Measurements from ENCODE around the gene LMAN2L. TPM values are rescaled to one million over a fixed set of nuclear protein-coding genes. Genes with fewer than 3 reads are reported as not detected.

LMAN2L gene
- total RNA-seq, 1 donor from 2014 or later, result 37.1 TPM

DNA sequence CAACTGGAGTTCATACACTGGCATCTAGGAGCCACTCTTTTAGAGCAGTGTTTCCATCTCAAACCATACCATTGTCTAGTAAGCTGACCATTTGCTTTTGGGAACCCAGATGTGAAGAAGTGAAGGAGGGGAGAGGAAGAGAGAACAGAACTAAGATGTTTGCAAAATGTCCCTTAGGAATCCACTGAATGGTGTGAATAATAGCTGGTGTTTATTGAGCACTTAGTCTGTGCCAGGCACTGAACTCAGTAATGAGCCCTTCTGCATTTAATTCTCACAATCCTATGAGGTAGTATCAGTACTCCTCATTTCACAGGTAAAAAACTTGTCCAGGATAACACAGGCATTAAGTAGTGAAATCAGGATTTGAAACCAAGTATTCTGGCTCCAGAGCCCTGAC, 23.5 kb downstream of the LMAN2L start:
- Histone ChIP-seq H3K27ac (ENCODE audit: low read depth, low read length) (no peak overlapping the region), H3K4me3 (ENCODE audit: low read length in 3 of 3) (no peak overlapping the region), H3K4me1 (ENCODE audit: control insufficient read depth in 3 of 3, insufficient read depth in 3 of 3, low read length in 3 of 3) (no peaks in the 10 kb centered on the region), H3K36me3 (ENCODE audit: control insufficient read depth in 3 of 3, insufficient read depth in 3 of 3, low read length in 3 of 3) (peaks cover 15 to 36% (median 31%) of the 10 kb centered on the region in 3 donors), H3K9ac (ENCODE audit: low read depth in 1 of 3, low read length in 3 of 3) (no peak overlapping the region), H3K9me3 (ENCODE audit: control insufficient read depth in 3 of 3, low read length in 3 of 3) (no peaks in the 10 kb centered on the region), H3K27me3 (ENCODE audit: control insufficient read depth in 3 of 3, insufficient read depth in 3 of 3, low read length in 3 of 3) (no peaks in the 10 kb centered on the region)

DNA sequence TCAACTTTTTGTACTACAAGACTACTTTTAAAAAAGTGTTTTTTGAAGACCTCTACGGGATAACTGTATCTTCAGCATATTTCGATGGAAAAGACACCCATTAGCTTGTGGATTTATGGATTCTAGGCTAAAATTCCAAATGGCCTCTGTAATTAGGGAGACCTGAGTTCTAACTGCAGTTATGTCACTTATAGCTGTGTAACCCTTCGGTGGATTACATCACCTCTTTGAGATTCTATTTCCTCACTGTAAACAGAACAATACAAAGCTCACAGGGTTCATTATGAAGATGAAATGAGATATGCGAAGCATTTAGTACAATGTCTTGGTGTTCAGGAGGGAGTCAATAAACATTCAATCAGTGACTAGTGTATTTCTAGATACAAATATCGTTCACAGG, 24.2 kb downstream of the LMAN2L start:
- no peak overlapping the region for H3K9ac ChIP-seq (ENCODE audit: low read depth in 1 of 3, low read length in 3 of 3)
- H3K36me3 ChIP-seq (ENCODE audit: control insufficient read depth in 3 of 3, insufficient read depth in 3 of 3, low read length in 3 of 3), result peaks cover 19 to 43% (median 38%) of the 10 kb centered on the region in 3 donors
- H3K27me3 ChIP-seq (ENCODE audit: control insufficient read depth in 3 of 3, insufficient read depth in 3 of 3, low read length in 3 of 3), result no peaks in the 10 kb centered on the region

DNA sequence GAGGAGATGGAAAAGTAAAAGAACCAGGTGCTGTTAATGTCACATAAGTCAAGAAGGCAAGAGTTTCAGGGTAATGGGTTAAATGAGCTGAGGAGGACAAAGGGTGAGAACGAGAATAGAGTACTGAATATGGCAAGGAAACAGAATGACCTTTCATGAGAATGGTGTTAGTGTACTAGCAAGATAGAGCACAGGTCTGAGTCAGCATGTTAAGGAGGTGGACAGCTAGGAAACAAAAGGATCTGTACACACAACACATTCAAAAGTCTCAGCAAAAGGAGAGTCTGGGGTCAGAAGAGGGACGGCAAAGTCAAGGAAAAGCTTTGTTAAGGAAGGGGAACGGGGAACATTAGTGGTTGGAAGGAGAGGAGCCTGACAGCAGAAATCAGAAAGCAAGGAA, 28.9 kb downstream of the LMAN2L start:
- Histone ChIP-seq H3K27ac (ENCODE audit: low read depth, low read length) (no peak overlapping the region), H3K36me3 (ENCODE audit: control insufficient read depth in 3 of 3, insufficient read depth in 3 of 3, low read length in 3 of 3) (peaks cover 49 to 74% (median 72%) of the 10 kb centered on the region in 3 donors), H3K4me3 (ENCODE audit: low read length in 3 of 3) (no peak overlapping the region), H3K9me3 (ENCODE audit: control insufficient read depth in 3 of 3, low read length in 3 of 3) (no peaks in the 10 kb centered on the region), H3K27me3 (ENCODE audit: control insufficient read depth in 3 of 3, insufficient read depth in 3 of 3, low read length in 3 of 3) (no peaks in the 10 kb centered on the region), H3K4me1 (ENCODE audit: control insufficient read depth in 3 of 3, insufficient read depth in 3 of 3, low read length in 3 of 3) (no peaks in the 10 kb centered on the region), H3K9ac (ENCODE audit: low read depth in 1 of 3, low read length in 3 of 3) (no peak overlapping the region)

More for the DNA sequence above, 24.2 kb downstream of the LMAN2L start:
- H3K9me3 ChIP-seq (ENCODE audit: control insufficient read depth in 3 of 3, low read length in 3 of 3), result no peaks in the 10 kb centered on the region
- H3K4me3 ChIP-seq (ENCODE audit: low read length in 3 of 3), result no peak overlapping the region
- no peaks in the 10 kb centered on the region for H3K4me1 ChIP-seq (ENCODE audit: control insufficient read depth in 3 of 3, insufficient read depth in 3 of 3, low read length in 3 of 3)
- H3K27ac ChIP-seq (ENCODE audit: low read depth, low read length), result no peak overlapping the region

DNA sequence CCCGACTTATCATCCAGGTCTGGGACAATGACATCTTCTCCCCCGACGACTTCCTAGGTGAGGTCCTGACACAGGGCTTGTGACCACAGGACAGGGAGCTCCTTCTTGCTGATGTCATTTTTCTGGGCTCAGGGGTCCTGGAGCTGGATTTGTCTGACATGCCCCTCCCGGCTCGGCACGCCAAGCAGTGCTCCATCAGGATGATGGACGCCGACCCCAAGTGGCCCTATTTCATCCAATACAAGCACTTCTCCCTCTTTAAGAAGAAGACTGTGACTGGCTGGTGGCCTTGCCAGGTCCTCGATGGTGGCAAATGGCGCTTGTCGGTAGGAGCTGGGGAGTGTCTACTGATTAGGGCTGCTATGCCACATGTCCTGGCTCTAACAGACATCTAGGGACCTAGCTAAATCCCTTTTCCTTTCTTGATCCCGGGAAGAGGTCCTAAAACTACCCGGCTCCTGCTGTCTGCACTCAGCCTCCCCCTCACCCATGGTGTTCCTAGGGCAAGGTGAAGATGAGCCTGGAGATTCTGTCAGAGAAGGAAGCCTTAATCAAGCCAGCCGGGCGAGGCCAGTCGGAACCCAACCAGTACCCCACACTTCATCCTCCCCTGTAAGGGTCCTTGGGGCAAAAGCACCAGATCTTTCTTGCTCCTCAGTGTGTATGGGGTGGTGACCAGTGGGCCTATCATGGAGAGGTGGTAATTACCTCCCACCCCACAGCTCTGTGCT, 36.7 kb downstream of the LMAN2L start:
- Histone ChIP-seq H3K9ac (ENCODE audit: low read depth in 1 of 3, low read length in 3 of 3) (no peak overlapping the region), H3K4me1 (ENCODE audit: control insufficient read depth in 3 of 3, insufficient read depth in 3 of 3, low read length in 3 of 3) (no peaks in the 10 kb centered on the region), H3K9me3 (ENCODE audit: control insufficient read depth in 3 of 3, low read length in 3 of 3) (no peaks in the 10 kb centered on the region), H3K27ac (ENCODE audit: low read depth, low read length) (no peak overlapping the region), H3K36me3 (ENCODE audit: control insufficient read depth in 3 of 3, insufficient read depth in 3 of 3, low read length in 3 of 3) (peaks cover 38 to 61% (median 44%) of the 10 kb centered on the region in 3 donors), H3K27me3 (ENCODE audit: control insufficient read depth in 3 of 3, insufficient read depth in 3 of 3, low read length in 3 of 3) (no peaks in the 10 kb centered on the region), H3K4me3 (ENCODE audit: low read length in 3 of 3) (no peak overlapping the region)

DNA sequence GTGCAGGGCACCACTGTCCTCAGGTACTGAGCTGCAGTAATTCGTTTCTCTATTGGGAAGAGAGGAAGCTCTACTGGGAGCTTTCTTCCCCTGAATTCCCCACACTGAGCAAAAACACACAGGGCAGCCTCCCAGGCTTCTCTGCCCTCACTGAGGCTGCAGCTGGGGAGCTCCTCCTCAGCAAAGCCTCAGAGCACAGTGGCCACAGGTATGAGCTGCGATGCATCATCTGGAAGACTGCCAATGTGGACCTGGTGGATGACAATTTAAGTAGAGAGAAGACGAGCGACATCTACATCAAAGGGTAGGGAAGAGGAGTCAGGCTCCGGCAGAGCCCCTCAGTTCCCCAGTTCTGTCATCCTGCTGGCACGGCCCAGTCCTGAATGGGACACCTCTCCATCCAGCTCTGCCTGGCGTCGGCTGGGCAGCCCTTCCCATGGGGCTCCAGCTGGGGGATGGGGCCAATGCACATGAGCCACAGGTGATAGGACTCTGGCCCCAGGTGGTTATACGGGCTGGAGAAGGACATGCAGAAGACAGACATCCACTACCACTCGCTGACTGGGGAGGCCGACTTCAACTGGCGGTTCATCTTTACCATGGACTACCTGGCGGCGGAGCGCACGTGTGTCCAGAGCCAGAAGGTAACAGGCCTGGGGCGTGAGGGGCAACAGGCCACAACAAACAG, 37.6 kb downstream of the LMAN2L start:
- Histone ChIP-seq H3K4me3 (ENCODE audit: low read length in 3 of 3) (no peak overlapping the region), H3K4me1 (ENCODE audit: control insufficient read depth in 3 of 3, insufficient read depth in 3 of 3, low read length in 3 of 3) (no peaks in the 10 kb centered on the region), H3K9ac (ENCODE audit: low read depth in 1 of 3, low read length in 3 of 3) (no peak overlapping the region), H3K27me3 (ENCODE audit: control insufficient read depth in 3 of 3, insufficient read depth in 3 of 3, low read length in 3 of 3) (no peaks in the 10 kb centered on the region), H3K9me3 (ENCODE audit: control insufficient read depth in 3 of 3, low read length in 3 of 3) (no peaks in the 10 kb centered on the region), H3K27ac (ENCODE audit: low read depth, low read length) (no peak overlapping the region), H3K36me3 (ENCODE audit: control insufficient read depth in 3 of 3, insufficient read depth in 3 of 3, low read length in 3 of 3) (peaks cover 29 to 52% (median 37%) of the 10 kb centered on the region in 3 donors)

DNA sequence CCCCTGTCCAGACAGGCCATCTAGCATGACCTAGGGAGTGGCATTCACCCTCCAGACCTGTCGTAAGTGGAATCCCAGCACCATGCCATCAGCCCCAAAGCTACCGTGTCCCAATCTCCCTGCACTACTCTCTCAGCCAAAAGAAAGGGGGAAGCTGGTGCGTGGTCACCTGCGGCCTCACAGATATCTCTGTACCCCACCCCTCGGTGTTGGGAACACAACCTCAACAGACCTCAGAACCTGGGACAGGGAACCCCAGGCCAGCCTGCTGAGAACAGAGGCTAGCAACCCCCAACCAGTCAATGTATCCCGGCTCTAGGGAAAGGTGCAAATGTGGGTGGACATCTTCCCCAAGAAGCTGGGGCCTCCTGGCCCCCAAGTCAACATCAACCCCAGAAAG, 38.2 kb downstream of the LMAN2L start:
- Histone ChIP-seq H3K9ac (ENCODE audit: low read depth in 1 of 3, low read length in 3 of 3) (no peak overlapping the region), H3K4me1 (ENCODE audit: control insufficient read depth in 3 of 3, insufficient read depth in 3 of 3, low read length in 3 of 3) (no peaks in the 10 kb centered on the region), H3K4me3 (ENCODE audit: low read length in 3 of 3) (no peak overlapping the region), H3K27me3 (ENCODE audit: control insufficient read depth in 3 of 3, insufficient read depth in 3 of 3, low read length in 3 of 3) (no peaks in the 10 kb centered on the region), H3K9me3 (ENCODE audit: control insufficient read depth in 3 of 3, low read length in 3 of 3) (no peaks in the 10 kb centered on the region), H3K27ac (ENCODE audit: low read depth, low read length) (no peak overlapping the region), H3K36me3 (ENCODE audit: control insufficient read depth in 3 of 3, insufficient read depth in 3 of 3, low read length in 3 of 3) (peaks cover 23 to 46% (median 31%) of the 10 kb centered on the region in 3 donors)

DNA sequence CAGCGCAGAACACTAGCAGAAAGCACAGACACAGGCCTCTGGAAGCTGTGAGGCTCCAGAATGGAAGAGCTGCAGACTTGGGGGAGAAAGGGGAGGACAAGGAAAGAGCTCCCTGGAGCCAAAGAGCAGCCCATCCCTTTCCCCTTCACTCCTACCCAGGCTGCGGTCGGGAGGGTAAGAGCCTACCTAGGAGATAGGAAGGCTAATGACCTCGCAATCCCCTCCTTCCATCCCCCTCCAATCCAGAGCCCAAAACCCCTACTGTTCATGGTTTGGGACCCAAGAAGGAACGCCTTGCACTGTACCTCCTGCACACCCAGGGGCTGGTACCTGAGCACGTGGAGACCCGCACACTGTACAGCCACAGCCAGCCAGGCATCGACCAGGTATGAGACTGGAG, 39.8 kb downstream of the LMAN2L start:
- Histone ChIP-seq H3K36me3 (ENCODE audit: control insufficient read depth in 3 of 3, insufficient read depth in 3 of 3, low read length in 3 of 3) (peaks cover 15 to 30% (median 21%) of the 10 kb centered on the region in 3 donors), H3K9me3 (ENCODE audit: control insufficient read depth in 3 of 3, low read length in 3 of 3) (no peaks in the 10 kb centered on the region)

DNA sequence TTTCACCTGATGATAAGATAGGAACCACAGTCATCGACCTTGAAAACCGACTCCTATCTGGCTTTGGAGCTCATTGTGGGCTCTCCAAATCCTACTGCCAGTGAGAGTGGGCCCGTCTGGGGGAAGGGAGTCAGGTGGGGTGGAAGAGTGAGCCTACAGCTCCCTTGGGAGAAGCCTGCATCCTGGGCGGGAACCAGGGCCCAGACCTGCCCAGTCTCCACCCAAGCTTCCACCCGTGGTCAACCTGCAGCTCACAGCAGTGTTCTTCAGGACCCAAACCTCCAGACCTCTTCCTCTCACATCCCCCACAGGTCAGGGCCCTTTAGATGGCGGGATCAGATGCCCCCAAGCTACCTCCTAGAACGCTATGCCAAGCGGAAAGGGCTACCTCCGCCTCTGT, 40.2 kb downstream of the LMAN2L start:
- H3K9me3 ChIP-seq (ENCODE audit: control insufficient read depth in 3 of 3, low read length in 3 of 3), result no peaks in the 10 kb centered on the region
- no peak overlapping the region for H3K4me3 ChIP-seq (ENCODE audit: low read length in 3 of 3)
- H3K36me3 ChIP-seq (ENCODE audit: control insufficient read depth in 3 of 3, insufficient read depth in 3 of 3, low read length in 3 of 3), result peaks cover 10 to 26% (median 16%) of the 10 kb centered on the region in 3 donors
- H3K27ac ChIP-seq (ENCODE audit: low read depth, low read length), result no peak overlapping the region
- no peaks in the 10 kb centered on the region for H3K4me1 ChIP-seq (ENCODE audit: control insufficient read depth in 3 of 3, insufficient read depth in 3 of 3, low read length in 3 of 3)
- no peaks in the 10 kb centered on the region for H3K27me3 ChIP-seq (ENCODE audit: control insufficient read depth in 3 of 3, insufficient read depth in 3 of 3, low read length in 3 of 3)
- no peak overlapping the region for H3K9ac ChIP-seq (ENCODE audit: low read depth in 1 of 3, low read length in 3 of 3)

More for the DNA sequence above, 39.8 kb downstream of the LMAN2L start:
- H3K27ac ChIP-seq (ENCODE audit: low read depth, low read length), result no peak overlapping the region
- no peaks in the 10 kb centered on the region for H3K27me3 ChIP-seq (ENCODE audit: control insufficient read depth in 3 of 3, insufficient read depth in 3 of 3, low read length in 3 of 3)
- H3K4me1 ChIP-seq (ENCODE audit: control insufficient read depth in 3 of 3, insufficient read depth in 3 of 3, low read length in 3 of 3), result no peaks in the 10 kb centered on the region
- no peak overlapping the region for H3K4me3 ChIP-seq (ENCODE audit: low read length in 3 of 3)
- no peak overlapping the region for H3K9ac ChIP-seq (ENCODE audit: low read depth in 1 of 3, low read length in 3 of 3)

DNA sequence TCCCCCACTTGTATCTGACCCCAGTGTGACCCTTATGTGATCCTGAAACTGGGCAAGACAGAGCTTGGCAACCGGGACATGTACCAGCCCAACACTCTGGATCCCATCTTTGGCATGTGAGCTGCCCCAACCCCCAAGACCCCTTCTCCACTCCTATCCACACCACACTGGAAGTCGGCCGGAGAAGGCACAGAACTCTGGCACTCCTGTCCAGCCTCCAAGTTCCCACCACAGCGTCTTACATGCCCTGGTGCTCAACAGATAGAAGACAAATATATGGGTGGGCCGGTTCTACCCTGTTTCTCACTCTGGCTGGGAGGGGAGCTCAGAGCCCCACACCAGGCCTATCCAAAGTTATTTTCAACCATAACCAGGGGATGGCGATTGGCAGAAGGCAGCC, 40.8 kb downstream of the LMAN2L start:
- no peak overlapping the region for H3K9ac ChIP-seq (ENCODE audit: low read depth in 1 of 3, low read length in 3 of 3)
- no peak overlapping the region for H3K4me3 ChIP-seq (ENCODE audit: low read length in 3 of 3)
- no peaks in the 10 kb centered on the region for H3K9me3 ChIP-seq (ENCODE audit: control insufficient read depth in 3 of 3, low read length in 3 of 3)
- H3K27me3 ChIP-seq (ENCODE audit: control insufficient read depth in 3 of 3, insufficient read depth in 3 of 3, low read length in 3 of 3), result no peaks in the 10 kb centered on the region
- H3K36me3 ChIP-seq (ENCODE audit: control insufficient read depth in 3 of 3, insufficient read depth in 3 of 3, low read length in 3 of 3), result peaks cover 10 to 21% (median 16%) of the 10 kb centered on the region in 3 donors
- H3K27ac ChIP-seq (ENCODE audit: low read depth, low read length), result no peak overlapping the region
- no peaks in the 10 kb centered on the region for H3K4me1 ChIP-seq (ENCODE audit: control insufficient read depth in 3 of 3, insufficient read depth in 3 of 3, low read length in 3 of 3)

DNA sequence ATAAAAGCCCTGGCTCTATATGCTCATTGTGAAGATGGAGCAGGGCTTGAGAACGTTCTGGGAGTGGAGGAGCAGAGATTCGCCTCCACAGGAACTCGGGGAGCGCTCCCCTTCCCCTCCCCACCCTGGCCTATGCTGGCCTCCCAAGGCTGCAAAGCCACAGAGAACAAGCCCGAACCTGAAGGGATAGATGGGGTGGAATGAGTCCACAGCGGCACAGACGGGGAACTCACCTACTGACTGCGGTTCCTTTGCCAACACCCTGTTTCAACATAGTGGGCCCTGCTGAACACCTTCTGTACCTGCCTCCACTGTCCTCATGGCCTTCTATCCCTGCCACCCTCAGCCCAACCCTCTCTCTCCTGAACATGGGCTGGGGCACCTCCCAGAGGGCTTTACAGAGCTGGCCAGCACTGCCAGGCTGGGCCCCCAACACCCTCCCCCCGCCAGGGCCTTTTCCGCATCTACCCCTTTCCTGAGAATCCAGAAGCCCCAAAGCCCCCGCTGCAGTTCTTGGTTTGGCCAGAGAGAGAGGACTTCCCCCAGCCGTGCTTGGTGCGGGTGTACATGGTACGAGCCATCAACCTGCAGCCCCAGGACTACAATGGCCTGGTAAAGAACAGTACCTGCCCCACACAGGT, 41.5 kb downstream of the LMAN2L start:
- Histone ChIP-seq H3K27ac (ENCODE audit: low read depth, low read length) (no peak overlapping the region), H3K4me3 (ENCODE audit: low read length in 3 of 3) (no peak overlapping the region)

More for the DNA sequence above, 41.5 kb downstream of the LMAN2L start:
- no peaks in the 10 kb centered on the region for H3K27me3 ChIP-seq (ENCODE audit: control insufficient read depth in 3 of 3, insufficient read depth in 3 of 3, low read length in 3 of 3)
- peaks cover 10 to 20% (median 15%) of the 10 kb centered on the region in 3 donors for H3K36me3 ChIP-seq (ENCODE audit: control insufficient read depth in 3 of 3, insufficient read depth in 3 of 3, low read length in 3 of 3)
- no peaks in the 10 kb centered on the region for H3K4me1 ChIP-seq (ENCODE audit: control insufficient read depth in 3 of 3, insufficient read depth in 3 of 3, low read length in 3 of 3)
- no peaks in the 10 kb centered on the region for H3K9me3 ChIP-seq (ENCODE audit: control insufficient read depth in 3 of 3, low read length in 3 of 3)
- H3K9ac ChIP-seq (ENCODE audit: low read depth in 1 of 3, low read length in 3 of 3), result no peak overlapping the region
